Stimulated activated CD4-positive, alpha-beta T cell treated with anti-CD3 and anti-CD28 coated beads, Interleukin-2, amount 100 ng/mL, for 48 hours (primary cell): ENCODE data around the gene ITFG1.

Experiments
- DNase-seq, 2 donors: peaks; one replicate each; pipeline ENCODE4 v3.0.0-alpha.2; 2020

ITFG1 gene

GRCh38 chr16:47460711-47461597, at the start of gene ITFG1, which contains the start of gene PHKB:
ITFG1 (minus strand) TSS chr16:47461063; CDS start chr16:47461045, 18 bp downstream.
PHKB (plus strand) TSS chr16:47461331; CDS start chr16:47461351, 20 bp downstream.
- DNase-seq: peak; percentile 91 to 92

- DNase-seq: no peak
Observed at GRCh38 chr16:47507701-47508100, 46.8 kb upstream of the ITFG1 start.

- no peak for DNase-seq
Observed at GRCh38 chr16:47506800-47507199, 45.9 kb upstream of the ITFG1 start.

GRCh38 chr16:47504599-47504998, 43.7 kb upstream of the ITFG1 start:
- no peak for DNase-seq

GRCh38 chr16:47503936-47504335, 43.1 kb upstream of the ITFG1 start:
- no peak for DNase-seq

GRCh38 chr16:47499700-47500264, 38.9 kb upstream of the ITFG1 start:
- DNase-seq: no peak

- DNase-seq: no peak
Observed at GRCh38 chr16:47499080-47499699, 38.3 kb upstream of the ITFG1 start.

GRCh38 chr16:47493381-47494337, 32.8 kb upstream of the ITFG1 start:
- no peak for DNase-seq

GRCh38 chr16:47492428-47493377, 31.8 kb upstream of the ITFG1 start:
- DNase-seq: no peak

GRCh38 chr16:47492036-47492427, 31.2 kb upstream of the ITFG1 start:
- no peak for DNase-seq

- no peak for DNase-seq
Observed at GRCh38 chr16:47490471-47490870, 29.6 kb upstream of the ITFG1 start.

GRCh38 chr16:47488051-47488450, 27.2 kb upstream of the ITFG1 start:
- no peak for DNase-seq

- DNase-seq: no peak
Observed at GRCh38 chr16:47486856-47487255, 26.0 kb upstream of the ITFG1 start.

- DNase-seq: no peak
Observed at GRCh38 chr16:47483616-47484015, 22.8 kb upstream of the ITFG1 start.

- no peak for DNase-seq
Observed at GRCh38 chr16:47481698-47482374, 21.0 kb upstream of the ITFG1 start.

GRCh38 chr16:47480410-47480809, 19.5 kb upstream of the ITFG1 start:
- DNase-seq: no peak

GRCh38 chr16:47477679-47478078, 16.8 kb upstream of the ITFG1 start:
- DNase-seq: no peak

- no peak for DNase-seq
Observed at GRCh38 chr16:47476654-47477345, 15.9 kb upstream of the ITFG1 start.

GRCh38 chr16:47475786-47476185, 14.9 kb upstream of the ITFG1 start:
- DNase-seq: no peak

GRCh38 chr16:47473792-47474191, 12.9 kb upstream of the ITFG1 start:
- no peak for DNase-seq
